Suprapubic skin (tissue), 3 donors: ENCODE results near the gene LRMDA.

ENCODE experiments used
- POLR2A ChIP-seq, 2 donors: fragments of 450-650 bp; IDR thresholded peaks; one replicate each; pipeline ENCODE4 v1.6.1; 2017; ENCODE audit warnings: antibody characterized with exemption in 2 of 2, mild to moderate bottlenecking in 2 of 2, moderate library complexity in 2 of 2
- TF ChIP-seq, protein P1 (sequence below), 2 donors: fragments of 200-600 bp in 1 of 2; fragments of 450-650 bp in 1 of 2; sonication (generic) in 1 of 2; IDR thresholded peaks; one replicate each; pipeline ENCODE4 v1.5.1; 2016 to 2019; ENCODE audit warnings: antibody characterized with exemption in 2 of 2, mild to moderate bottlenecking in 1 of 2, moderate library complexity in 1 of 2

DNA sequence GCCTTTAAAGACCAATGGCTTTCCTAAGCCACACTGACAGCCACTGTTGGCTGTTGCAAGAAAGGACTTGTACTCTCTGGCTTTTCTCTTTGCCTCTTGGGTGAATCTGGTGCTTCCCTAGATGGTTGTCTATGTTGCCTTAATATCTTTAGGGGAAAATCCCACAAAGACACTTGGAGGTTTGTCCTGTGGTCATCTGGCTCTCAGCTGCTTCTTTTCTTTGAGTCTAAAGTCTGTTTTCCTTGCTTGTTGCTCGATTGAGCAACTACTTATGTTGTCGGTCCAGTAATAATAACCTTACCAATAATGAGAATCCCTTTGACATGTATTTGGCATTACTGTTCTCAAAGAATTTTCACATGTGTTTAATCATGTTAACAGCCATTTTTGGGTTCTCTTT, 537.6 kb downstream of the LRMDA start:
- no peak for TF ChIP-seq POLR2A (IDR thresholded peaks at IDR 0.05)
- TF ChIP-seq, protein P1, sequence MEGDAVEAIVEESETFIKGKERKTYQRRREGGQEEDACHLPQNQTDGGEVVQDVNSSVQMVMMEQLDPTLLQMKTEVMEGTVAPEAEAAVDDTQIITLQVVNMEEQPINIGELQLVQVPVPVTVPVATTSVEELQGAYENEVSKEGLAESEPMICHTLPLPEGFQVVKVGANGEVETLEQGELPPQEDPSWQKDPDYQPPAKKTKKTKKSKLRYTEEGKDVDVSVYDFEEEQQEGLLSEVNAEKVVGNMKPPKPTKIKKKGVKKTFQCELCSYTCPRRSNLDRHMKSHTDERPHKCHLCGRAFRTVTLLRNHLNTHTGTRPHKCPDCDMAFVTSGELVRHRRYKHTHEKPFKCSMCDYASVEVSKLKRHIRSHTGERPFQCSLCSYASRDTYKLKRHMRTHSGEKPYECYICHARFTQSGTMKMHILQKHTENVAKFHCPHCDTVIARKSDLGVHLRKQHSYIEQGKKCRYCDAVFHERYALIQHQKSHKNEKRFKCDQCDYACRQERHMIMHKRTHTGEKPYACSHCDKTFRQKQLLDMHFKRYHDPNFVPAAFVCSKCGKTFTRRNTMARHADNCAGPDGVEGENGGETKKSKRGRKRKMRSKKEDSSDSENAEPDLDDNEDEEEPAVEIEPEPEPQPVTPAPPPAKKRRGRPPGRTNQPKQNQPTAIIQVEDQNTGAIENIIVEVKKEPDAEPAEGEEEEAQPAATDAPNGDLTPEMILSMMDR (IDR thresholded peaks at IDR 0.05) = no peak
